Body of pancreas (tissue), 4 donors: ENCODE measurements around the gene CS. TPM values are rescaled to one million over a fixed set of nuclear protein-coding genes. Genes with fewer than 3 reads are reported as not detected.

ENCODE experiments used
- ATAC-seq: fragments of 150-250 bp; one replicate; pipeline ENCODE4 v1.9.1; 2016
- DNase-seq, 4 donors: peaks; one replicate each; pipeline ENCODE4 v3.0.0-alpha.2; 2019
- H3K27ac ChIP-seq, 4 donors: fragments of 200-600 bp; sonication (generic); 1 replicate in 3 of 4; 2 replicates in 1 of 4; pipeline versions ENCODE4 v1.5.1 to v1.6.1; 2016 to 2019; ENCODE audit warnings: mild to moderate bottlenecking in 1 of 4, mixed read lengths in 1 of 4, moderate library complexity in 1 of 4
- H3K27me3 ChIP-seq, 2 donors: fragments of 200-600 bp; sonication (generic); one replicate each; pipeline ENCODE4 v1.6.0; 2016; ENCODE audit warnings: mild to moderate bottlenecking in 1 of 2
- H3K36me3 ChIP-seq, 2 donors: fragments of 200-600 bp; sonication (generic); replicated peaks in 1 of 2; 2 replicates each; pipeline ENCODE4 v1.5.1; 2016; ENCODE audit warnings: low read depth in 2 of 2; ENCODE audit not compliant: insufficient read depth in 1 of 2
- H3K4me1 ChIP-seq: fragments of 200-600 bp; sonication (generic); one replicate; pipeline ENCODE4 v1.6.0; 2016
- H3K4me3 ChIP-seq, 2 donors: fragments of 200-600 bp; sonication (generic); 1 replicate in 1 of 2; 2 replicates in 1 of 2; pipeline ENCODE4 v1.5.1; 2016 to 2019
- H3K9me3 ChIP-seq, 3 donors: fragments of 200-600 bp; sonication (generic); 1 replicate in 2 of 3; 2 replicates in 1 of 3; pipeline ENCODE4 v1.5.1; 2016
- CTCF ChIP-seq, 7 experiments: fragments of 450-650 bp in 4 of 7; fragments of 200-600 bp in 3 of 7; sonication (generic) in 3 of 7; IDR thresholded peaks; one replicate each; pipeline ENCODE4 v1.5.1; 2016 to 2019; ENCODE audit warnings: antibody characterized with exemption in 7 of 7
- POLR2A ChIP-seq, 3 donors: fragments of 450-650 bp; IDR thresholded peaks; one replicate each; pipeline ENCODE4 v1.6.1; 2016; ENCODE audit warnings: antibody characterized with exemption in 3 of 3, mild to moderate bottlenecking in 2 of 3
- WGBS, 2 donors: methylation state at CpG; one replicate each; pipeline ENCODE4 v1.1.5; 2017; 5-methylcytosine and 5-hydroxymethylcytosine counted together
- intact Hi-C: fragments of 100-400 bp; cut with DNase I; formaldehyde crosslinking; loops from one replicate; pipeline ENCODE4 v1.15.1; 2023
- total RNA-seq, 2 donors: library from RNA; depleted of rRNA; stranded (reverse); fragments of >200 nt; gene quantifications; one replicate each; pipeline ENCODE4 v1.1.0, GENCODE V29; 2016

The CS gene
- total RNA-seq, 2 donors from 2014 or later = 66.2 to 88.0 TPM

DNA sequence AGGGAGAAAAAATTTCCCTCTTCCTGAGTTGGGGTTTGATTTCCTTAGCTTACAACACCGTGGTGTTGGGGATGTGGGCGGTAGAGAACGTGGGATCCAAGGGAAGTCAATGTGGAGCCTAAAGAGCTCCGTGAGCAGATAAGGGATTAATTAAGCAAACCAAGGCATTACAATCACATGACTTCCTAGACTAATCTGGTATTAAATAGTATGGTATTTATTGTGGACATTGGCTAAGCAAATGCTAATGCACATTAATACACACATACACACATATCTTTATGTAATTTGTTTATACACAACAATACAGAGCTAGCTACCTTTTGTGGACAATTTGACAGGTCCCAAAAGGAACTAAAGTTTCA is 77.6 kb downstream of the CS start:
- Histone ChIP-seq H3K4me1 (peaks cover 45% of the 10 kb centered on the region), H3K4me3 (peak overlapping the region; percentile 9 to 66), H3K36me3 (no peaks in the 10 kb centered on the region), H3K27ac (peak overlapping the region; percentile 96 to 98 (median 98)), H3K27me3 (no peaks in the 10 kb centered on the region), H3K9me3 (no peaks in the 10 kb centered on the region)
- ATAC-seq (no peak), DNase-seq (no peak)
- 8 to 11% methylated on average over 4 of the region's 4 CpGs for WGBS, 2 donors
- intact Hi-C loops = no loop called here
- TF ChIP-seq CTCF (IDR thresholded peaks at IDR 0.05) = peak in 1 of 7 experiments; percentile 3
- TF ChIP-seq POLR2A (IDR thresholded peaks at IDR 0.05) = no peak

GRCh38 chr12:56221757-56222530 is 78.2 kb downstream of the CS start, which contains the start of gene RNF41:
TSS of gene RNF41 (minus strand) at chr12:56221922. CDS start at chr12:56214047, 7,875 bp downstream.
- 0 to 1% methylated on average over 11 to 42 of the region's 42 CpGs for WGBS, 2 donors
- DNase-seq (peak; percentile 98 to 99 (median 98)), ATAC-seq (peak; percentile 85)
- H3K9me3 ChIP-seq = no peaks in the 10 kb centered on the region
- no peaks in the 10 kb centered on the region for H3K36me3 ChIP-seq
- intact Hi-C loops = no loop called here
- peak within 1 kb of the TSS; percentile 96 to 98 (median 98) for H3K27ac ChIP-seq
- peak in 2 of 7 experiments; percentile 24 to 27 for TF ChIP-seq CTCF (IDR thresholded peaks at IDR 0.05)
- peak; percentile 94 to 98 (median 98) for TF ChIP-seq POLR2A (IDR thresholded peaks at IDR 0.05)
- peaks cover 45% of the 10 kb centered on the region for H3K4me1 ChIP-seq
- peak within 1 kb of the TSS; percentile 52 to 66 for H3K4me3 ChIP-seq
- H3K27me3 ChIP-seq = no peaks in the 10 kb centered on the region

Other genes with a start within 250 kb of the CS start
- gene ERBB3, start 220.2 kb downstream of the CS start, total RNA-seq = 10 to 100 TPM; 72.9 to 74.8 TPM
- 100 to 1,000 TPM in 1 of 2 donors, 10 to 100 TPM in 1; 49.4 to 107 TPM for gene PA2G4, start 195.8 kb downstream of the CS start, total RNA-seq
- gene RPL41, start 183.7 kb downstream of the CS start, total RNA-seq = 1,000 to 10,000 TPM; 1,174 to 2,214 TPM
- 10 to 100 TPM in 1 of 2 donors, under 1 TPM in 1; 0.99 to 11.2 TPM for gene ZC3H10, start 182.1 kb downstream of the CS start, total RNA-seq
- 100 to 1,000 TPM in 1 of 2 donors, 10 to 100 TPM in 1; 43.3 to 182 TPM for gene ESYT1, start 172.1 kb downstream of the CS start, total RNA-seq
- gene MYL6B, start 147.7 kb downstream of the CS start, total RNA-seq = 10 to 100 TPM in 1 of 2 donors, 1 to 10 TPM in 1; 7.5 to 24.1 TPM
- 1,000 to 10,000 TPM in 1 of 2 donors, 100 to 1,000 TPM in 1; 838 to 1,110 TPM for gene MYL6, start 142.0 kb downstream of the CS start, total RNA-seq
- 10 to 100 TPM; 46.2 to 50.8 TPM for gene SMARCC2, start 110.8 kb downstream of the CS start, total RNA-seq
- 10 to 100 TPM; 13.2 TPM for gene RNF41, start 78.4 kb downstream of the CS start, total RNA-seq
- 10 to 100 TPM; 11.9 to 16.3 TPM for gene NABP2, start 76.0 kb downstream of the CS start, total RNA-seq
- gene SLC39A5, start 70.3 kb downstream of the CS start, total RNA-seq = 100 to 1,000 TPM; 306 to 333 TPM
- gene ANKRD52, start 41.9 kb downstream of the CS start, total RNA-seq = 10 to 100 TPM; 15.2 to 21.0 TPM
- 10 to 100 TPM; 28.0 to 34.9 TPM for gene COQ10A, start 33.4 kb downstream of the CS start, total RNA-seq
- gene CNPY2, start 15.7 kb upstream of the CS start, total RNA-seq = 100 to 1,000 TPM in 1 of 2 donors, 10 to 100 TPM in 1; 40.2 to 103 TPM
- gene PAN2, start 33.7 kb upstream of the CS start, total RNA-seq = 10 to 100 TPM; 47.2 to 59.0 TPM
- gene IL23A, start 38.6 kb upstream of the CS start, total RNA-seq = not detected
- 100 to 1,000 TPM in 1 of 2 donors, 10 to 100 TPM in 1; 65.4 to 106 TPM for gene STAT2, start 59.8 kb upstream of the CS start, total RNA-seq
- gene APOF, start 62.5 kb upstream of the CS start, total RNA-seq = not detected
- gene TIMELESS, start 149.1 kb upstream of the CS start, total RNA-seq = 1 to 10 TPM; 4.7 to 6.9 TPM
- gene MIP, start 154.3 kb upstream of the CS start, total RNA-seq = not detected
- gene SPRYD4, start 168.2 kb upstream of the CS start, total RNA-seq = 1 to 10 TPM; 1.6 to 2.1 TPM
- 10 to 100 TPM; 44.4 to 45.5 TPM for gene GLS2, start 187.8 kb upstream of the CS start, total RNA-seq
- 10 to 100 TPM in 1 of 2 donors, 1 to 10 TPM in 1; 9.6 to 18.9 TPM for gene RBMS2, start 221.5 kb upstream of the CS start, total RNA-seq